Anterior cingulate cortex (tissue), 58 donors: ENCODE measurements around the gene HTRA3.

ENCODE experiments used
- DNase-seq, 58 donors: peaks; one replicate each; lab custom pipeline; 2025; lab: John Stamatoyannopoulos, UW

Gene HTRA3

DNA sequence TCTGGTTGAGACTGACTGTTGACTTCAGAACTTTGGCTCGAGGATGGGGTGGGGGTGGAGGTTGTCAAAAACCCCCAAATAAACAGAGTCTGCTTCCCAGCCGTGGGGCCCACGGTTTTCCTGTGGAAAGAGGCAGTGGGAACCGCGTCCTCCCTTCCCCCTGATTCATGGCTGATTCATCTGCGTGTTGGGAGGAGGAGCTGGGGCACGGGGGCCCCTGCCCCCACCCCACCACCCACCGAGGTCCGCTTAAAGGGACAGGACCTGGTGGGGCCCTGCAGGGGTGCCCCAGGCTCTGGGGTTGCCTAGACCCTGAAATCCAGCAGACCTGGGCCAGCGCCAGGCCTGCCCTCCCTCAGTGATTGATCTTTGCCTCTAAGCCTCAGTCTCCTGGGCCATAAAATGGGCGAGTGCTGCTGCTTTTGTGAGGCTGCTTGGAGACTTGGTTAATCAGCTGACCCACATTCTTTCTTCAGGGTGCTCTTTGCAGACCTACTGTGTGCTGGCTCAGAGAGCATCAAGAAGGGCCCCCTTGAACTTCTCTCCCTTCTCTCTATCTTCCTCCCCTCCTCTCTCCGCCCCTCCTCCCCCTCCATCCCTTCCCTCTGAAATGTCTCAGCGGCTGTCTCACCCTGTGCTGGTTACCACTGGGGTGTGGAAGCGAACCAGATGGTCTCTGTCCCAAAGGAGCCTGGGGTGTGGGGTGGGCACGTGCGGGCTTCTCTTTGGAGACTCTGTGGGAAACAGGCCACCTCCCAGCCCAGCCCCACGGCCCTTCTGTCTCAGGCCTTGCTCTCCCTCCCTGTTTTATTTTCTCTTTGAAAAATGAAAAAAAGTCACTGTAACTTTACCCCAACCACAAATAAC lies 9.1 kb downstream of the HTRA3 start:
- DNase-seq = no peak

DNA sequence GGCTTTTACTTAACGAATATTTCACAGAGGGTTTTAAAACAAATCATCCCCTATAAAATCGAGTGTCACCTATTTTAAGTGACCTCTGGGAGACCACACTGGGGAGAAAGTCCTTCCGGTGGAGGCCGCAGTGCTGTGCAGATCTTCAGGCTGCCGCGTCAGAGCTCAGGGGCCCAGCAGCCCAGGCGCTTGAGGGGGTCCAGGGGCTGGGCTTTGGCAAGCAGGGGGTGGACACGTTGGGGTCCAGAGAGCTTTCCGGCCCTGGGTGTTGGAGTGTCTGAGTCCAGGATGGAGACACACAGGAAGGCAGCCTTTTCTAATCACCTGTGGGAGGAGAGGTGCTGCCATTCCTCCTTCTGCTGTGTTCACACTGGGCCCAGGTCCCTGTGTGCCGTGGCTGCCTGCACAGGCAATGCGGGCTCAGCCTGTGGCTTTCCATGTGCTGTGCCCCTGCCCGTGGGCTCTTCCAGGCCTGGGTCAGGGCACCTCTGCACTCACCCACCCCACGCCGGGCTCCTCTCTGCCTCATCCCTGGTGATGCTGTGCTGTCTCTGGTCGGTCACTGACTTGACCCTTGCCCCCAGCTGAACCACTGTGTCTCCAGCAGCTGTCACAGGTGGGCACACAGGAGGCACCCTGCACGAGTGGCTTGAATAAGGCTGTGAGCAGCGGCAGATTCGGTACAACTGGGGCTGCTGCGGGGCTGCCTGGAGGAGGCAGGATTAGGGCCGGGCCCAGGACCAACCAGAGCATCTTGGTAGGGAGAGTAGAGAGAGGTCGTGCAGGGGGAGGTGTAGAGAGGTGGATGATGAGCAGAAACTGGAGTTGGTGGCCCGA lies 10.0 kb downstream of the HTRA3 start:
- DNase-seq = no peak

DNA sequence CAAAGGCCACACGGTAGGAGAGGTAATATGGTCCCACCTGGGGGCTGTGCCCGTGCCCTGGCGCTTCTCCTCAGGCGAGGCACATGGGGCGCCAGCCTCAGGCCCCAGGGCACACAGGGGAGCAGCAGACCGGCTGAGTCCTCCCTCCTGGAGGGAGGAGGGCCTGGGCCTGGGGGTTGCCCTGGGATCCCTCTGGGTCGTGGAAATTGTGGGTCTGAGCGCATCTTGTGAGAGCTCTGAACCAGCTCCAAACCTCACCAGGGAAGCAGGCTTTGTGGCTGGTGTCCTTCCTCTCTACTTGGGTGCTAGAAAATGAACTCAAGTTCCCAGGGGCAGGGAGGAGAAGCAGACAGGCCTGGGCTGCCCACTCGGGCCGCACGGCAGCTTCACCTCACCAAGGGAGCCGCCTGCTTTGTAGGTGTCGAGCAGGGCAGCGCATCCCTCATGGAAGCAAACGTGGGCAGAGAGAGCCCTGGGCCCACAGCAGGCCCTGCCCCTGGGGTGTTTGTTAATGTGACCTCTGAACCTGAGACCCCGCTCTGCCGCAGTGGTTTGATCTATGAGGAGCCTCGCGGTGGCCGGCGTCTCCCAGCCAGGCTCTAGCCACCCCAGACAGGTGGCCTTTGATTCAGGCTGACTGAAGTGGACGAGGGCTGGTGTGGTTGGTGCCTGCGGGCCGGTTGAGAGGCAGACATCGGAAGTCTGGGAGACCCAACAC lies 10.8 kb downstream of the HTRA3 start:
- no peak for DNase-seq

DNA sequence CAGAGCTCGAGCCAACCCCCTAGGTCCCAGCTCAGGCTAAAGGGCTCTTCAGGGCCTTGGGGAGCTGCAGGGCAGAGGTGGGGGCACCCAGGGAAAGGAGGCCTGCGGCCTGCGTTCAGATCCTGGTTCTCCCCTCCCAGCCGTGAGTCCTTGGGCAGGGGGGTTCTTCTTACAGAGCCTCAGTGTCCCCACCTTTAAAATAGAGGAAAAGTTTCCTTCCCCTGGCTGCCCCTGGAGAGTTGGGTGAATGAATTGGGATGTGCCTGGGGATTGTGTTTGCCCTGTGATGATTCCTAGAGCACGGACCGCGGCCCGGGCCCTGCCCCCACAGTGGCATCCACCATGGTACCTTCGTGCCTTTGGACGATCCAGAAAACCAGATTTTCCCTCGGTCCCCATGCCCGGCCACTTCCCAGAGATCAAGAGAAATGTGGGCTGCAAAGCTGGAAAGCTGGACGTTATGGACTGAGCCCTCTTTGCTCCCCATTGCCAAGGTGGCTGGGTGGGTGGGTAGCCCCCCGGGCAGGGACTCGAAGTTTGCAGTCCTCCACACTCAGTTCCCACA lies 11.4 kb downstream of the HTRA3 start:
- no peak for DNase-seq

DNA sequence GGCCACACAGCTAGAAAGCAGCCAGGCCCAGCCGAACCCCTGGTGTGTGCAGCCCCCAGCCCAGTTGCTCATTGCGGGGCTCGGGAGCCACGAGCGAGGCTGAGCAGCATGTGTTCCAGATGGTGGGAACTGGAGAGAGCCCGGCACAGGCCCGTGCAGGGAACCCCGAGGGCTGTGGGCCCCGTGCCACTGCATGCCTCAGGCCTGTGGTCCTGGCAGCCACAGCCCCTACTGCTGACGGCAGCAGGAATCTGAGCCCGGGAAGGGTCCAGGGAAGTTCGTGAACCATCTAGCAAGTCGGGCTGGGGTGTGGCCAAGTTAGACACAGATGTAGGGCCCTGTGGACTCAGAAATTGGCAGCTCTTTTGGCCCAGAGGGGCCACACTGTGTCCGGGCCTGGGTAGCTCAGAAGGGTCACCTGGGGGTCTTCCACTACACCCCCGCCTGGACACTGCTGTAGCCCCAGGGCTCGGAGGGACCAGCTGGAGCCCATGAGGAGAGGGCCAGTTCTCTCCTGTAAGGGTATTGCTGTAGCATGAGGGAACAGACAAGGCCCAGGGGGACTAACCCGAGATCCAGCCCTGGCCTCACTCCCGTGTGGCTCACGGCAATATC lies 12.1 kb downstream of the HTRA3 start:
- DNase-seq = no peak

DNA sequence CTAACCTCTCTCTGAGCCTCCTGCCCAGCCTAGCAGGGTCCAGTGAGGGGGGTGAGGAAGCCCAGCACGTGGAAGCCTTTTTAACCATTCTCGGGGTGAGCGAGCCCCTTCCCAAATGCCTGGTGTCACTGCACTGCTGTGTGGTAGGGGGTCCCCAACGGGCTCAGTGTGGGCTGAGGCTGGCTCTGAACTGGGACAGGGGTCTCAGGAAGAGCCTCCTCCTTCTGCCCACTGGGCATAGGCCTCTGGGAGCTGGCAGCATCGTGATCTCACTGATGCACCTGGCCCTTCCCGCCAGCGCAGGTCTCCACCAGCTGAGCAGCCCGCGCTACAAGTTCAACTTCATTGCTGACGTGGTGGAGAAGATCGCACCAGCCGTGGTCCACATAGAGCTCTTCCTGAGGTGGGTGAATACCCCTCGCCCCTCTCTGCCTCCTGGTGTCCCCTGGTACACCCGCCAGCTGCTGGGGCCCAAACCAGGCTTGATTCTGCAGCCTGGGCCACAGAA lies 12.6 kb downstream of the HTRA3 start:
- no peak for DNase-seq

DNA sequence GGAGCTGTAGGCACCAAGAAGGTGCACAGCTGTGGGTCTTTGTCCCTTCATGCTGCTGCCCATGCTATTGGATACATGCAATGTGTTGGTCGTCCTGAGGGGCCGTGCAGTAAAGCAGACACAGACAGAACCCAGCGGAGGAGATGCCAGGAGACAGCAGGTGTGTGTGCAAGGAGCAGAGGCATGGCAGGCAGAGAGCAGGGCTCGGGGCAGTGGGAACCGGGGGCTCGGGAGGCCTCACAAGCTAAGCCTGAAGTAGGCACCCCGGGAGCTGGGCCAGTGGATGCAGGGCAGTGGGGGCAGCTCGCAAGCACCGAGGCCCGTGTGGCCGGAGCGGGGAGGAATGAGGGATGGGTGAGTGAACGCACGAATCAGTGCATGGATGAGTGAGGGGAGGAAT lies 13.2 kb downstream of the HTRA3 start:
- DNase-seq = no peak

DNA sequence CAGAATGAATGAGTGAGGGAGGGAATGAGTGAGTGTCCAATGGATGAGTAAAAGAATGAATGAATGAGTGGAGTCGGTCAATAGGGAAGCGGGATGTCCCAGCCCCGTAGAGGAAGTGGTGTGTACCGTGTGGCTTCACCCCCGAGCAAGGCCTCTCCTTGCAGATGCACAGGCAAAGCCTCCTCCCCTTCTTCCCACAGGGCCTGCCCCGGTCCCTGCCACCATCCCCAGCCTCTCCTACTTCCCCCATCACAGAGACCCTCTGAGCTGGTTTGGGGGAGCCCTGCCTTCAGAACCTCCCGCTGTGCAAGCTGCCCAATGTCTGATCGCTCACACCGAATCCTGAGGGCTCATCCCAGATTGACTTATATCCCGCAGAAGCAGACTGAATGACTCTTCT lies 13.6 kb downstream of the HTRA3 start:
- DNase-seq = no peak

DNA sequence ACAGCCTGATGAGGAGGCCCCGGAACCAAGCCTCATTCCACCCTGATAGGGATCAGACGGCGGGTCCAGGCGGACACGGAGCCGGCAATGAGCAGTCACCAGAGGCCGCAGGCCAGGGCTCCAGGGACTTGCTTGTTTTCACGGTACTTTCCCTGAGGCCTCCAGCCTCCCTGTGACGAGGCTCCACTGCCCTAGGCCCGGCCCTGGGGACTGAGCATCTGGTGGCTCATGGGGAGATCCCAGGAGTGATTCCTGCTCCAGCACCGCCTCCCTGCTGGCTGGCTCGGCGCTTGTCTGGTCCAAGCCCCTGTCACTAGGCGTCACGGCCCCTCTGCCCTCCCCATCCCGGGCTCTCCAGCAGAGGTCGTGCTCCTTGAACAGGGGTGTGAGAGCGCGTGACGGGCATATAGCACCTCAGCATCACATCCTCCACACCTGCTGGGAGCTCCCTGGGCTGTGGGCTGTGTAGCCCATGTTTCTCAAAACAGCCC lies 14.1 kb downstream of the HTRA3 start:
- no peak for DNase-seq

DNA sequence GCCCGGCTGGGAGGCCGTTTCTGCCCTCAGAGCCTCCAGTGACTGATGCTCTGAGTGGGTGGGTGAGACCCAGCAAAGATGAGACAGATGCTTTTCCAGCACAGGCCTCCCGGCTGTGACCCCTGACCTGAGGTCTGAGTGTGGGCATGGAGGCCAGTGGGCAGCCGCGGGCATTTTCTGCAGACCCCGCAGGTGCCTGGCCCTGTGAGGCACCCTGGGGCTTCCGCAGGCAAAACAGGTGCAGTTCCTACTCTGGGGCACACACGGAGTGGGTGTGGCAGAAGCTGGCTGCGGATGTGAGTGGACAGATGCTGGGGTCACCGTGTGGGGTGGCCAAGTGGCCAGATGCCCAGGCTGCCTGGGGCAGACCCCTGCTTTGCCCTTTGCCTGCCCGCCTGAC lies 14.8 kb downstream of the HTRA3 start:
- no peak for DNase-seq

DNA sequence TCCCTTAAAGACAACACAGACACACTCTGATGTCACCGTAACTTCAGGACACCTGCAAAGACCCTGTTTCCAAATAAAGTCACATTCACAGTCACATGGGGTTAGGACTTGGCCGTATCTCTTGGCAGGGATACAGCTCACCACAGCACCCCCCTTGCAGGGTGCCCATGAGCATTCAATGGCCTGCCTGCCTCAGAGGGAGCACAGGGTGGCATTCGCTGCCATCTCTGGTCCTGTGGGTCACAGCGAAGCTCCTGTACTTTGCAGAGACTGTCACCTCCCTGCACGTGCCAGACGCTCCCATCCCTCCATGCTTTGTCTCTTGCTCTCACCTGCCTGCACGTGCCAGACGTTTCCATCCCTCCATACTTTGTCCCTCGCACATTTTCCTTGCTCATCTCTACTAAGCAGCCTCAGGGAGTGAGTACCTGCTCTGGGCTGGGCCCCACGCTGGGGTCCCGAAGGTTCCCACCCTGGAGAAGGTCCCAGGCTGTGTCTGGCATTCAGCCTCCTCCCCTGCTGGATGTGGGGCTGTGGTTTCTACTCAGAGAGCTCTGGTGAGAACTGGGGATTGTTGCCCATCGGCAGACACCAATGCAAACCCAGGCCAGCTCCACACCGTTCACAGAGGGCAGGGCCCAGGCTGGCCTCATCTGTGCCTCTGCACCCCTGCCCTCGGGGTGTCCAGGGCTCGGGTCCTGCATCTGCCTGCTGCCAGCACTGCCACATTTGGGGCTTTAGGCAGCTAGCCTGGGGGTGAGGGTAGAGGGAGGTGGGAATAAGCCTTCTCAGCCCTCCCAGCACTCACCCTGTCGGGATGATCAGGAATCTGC lies 15.8 kb downstream of the HTRA3 start:
- DNase-seq = no peak

DNA sequence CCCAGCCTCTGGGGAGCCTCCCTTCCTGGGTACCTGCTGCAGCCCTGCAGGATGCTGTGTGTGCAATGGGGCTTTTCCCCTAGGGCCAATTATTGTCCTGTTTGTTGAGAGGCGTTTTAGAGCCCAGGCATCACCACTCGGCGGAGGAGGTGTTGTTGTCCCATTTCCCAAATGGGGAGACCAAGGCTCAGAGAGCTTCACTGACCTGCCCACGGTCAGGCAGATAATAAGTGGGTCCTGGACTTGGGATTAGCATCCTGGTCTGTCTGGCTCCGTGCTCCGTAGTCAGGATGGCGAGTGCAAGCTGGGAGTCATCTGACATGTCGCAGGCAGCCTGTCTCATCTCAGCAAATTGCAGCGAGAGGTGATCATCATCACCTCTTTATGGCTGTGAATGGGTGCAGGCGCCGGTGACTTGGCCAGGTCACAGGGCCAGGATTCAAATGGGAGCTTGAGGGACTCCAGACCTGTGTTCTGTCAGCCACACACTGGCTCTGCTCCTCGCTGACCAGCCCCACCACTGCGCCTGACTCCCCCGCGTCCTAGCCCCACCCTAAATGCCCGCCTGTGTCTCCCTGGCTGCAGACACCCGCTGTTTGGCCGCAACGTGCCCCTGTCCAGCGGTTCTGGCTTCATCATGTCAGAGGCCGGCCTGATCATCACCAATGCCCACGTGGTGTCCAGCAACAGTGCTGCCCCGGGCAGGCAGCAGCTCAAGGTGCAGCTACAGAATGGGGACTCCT lies 16.6 kb downstream of the HTRA3 start:
- DNase-seq = no peak

DNA sequence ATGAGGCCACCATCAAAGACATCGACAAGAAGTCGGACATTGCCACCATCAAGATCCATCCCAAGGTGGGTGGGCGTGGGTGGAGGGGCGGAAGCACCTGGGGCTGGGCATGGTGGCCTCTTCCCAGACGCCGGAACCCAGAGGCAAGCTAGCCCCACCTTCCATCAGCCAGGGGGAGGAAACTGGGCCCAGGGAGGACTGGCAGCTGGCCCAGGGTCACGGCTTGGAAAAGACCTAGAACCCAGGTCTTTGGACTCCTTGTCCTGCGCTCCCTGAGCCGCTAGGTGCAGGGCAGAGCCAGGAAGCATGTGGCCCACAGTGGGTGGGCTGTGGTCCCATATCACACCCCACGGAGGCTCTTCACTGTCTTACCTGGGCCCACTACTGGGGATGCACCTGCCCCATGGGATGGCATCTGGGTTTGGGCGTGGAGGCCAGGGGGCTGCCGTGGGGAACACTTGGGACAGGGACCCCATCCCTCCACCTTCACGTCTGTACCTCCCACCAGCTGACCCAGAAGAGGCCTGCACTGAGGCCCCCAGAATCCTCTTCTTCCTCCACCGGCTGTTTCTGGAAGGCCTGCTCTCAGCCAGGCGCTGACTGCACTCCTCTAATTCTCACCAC lies 17.3 kb downstream of the HTRA3 start:
- DNase-seq = no peak

DNA sequence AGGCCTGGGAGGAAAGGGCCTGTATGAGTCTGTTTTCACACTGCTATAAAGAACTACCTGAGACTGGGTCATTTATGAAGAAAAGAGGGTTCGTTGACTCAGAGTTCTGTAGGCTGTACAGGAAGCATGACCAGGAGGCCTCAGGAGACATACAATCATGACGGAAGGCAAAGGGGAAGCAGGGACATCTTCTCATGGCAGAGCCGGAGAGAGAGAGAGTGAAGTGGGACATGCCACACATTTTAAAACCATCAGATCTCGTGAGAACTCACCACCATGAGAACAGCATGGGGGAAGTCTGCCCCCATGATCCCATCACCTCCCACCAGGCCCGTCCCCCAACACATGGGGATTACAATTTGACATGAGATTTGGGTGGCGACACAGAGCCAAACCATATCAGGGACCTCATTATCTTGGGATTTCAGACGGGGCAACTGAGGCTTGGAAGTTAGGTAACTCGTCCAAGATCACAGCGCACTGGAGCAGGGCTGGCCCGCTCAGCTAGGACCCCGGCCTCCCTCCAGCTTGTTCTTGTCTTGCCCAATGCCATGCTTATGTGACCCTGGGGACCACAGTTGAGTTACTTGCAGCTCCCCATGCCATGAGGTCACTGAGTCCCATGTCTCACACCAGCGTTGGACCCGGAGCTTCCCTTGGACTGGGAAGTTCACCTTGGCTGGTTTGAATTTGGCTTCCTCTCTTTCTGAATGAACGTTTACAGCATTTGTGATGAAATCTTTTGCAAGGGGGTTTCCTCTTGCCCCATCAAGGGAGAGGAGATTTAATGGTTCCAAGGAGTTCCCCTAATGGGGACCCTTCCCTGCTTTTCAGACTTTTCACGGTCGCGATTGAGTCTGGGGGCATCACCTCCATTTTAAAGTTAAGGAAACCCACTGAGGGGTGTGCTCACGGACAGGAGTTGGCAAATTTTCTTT lies 18.1 kb downstream of the HTRA3 start:
- no peak for DNase-seq

DNA sequence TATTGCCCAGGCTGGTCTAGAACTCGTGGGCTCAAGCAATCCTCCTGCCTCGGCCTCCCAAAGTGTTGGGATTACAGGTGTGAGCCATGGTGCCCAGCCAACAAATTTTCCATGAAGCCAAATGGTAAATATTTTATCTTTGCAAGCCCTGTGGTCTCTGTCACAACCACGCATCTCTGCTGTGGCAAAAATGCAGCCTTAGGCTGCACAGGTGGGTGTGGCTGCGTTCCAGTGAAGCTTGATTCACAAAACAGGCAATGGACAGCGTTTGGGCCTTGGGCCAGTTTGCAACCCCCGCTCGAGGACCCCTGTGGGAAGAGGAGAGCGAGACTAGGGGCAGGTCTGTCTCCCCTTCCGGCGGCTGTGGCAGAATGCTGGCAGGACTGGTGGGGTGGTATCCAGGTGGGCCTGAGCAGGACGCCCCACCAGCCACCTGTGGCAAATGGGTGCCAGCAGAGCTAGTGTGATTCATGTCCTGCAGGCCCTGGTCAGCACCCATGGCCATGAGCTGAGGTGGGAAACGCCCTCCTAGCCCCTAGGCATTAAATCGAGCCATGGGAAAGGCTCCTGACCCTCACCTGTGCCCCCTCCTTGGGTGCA lies 19.7 kb downstream of the HTRA3 start:
- no peak for DNase-seq

DNA sequence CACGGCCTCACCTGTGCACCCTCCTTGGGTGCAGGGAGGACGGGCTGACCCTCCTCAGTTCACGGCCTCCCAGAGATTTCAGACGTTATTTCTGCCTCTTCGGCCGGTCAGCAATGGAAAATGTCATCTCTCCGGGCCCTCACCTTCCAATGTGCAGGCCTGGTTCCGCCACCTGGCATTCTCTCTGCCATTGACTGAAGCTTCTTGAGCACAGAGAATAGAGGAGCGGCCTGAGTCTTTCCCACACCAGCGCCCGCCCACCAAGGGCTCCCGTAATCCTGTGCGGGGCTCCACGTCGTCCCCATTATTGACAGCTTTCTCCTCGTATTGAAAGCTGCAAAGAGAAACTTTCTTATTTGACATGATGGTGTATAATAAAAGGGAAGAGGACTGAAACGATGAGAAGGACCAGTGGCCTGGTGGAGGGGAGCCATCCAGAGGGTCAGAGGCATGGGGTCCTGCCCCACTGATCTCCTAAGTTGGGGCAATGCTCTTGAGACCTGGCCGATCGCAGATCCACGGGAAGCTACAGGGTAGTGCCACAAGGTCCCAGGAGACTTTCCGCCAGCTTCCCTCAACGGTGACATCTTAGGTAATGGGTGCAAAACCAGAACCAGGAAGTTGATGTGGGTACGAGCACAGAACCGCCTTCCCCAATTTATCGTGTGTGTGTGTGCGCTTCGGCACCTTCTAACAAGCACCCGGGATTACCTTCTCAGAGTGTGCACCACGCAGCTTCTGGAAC lies 20.6 kb downstream of the HTRA3 start:
- no peak for DNase-seq
